ENCODE results near the gene DCAF11.
A peak's percentile ranks its signal among the peaks of the same experiment; 100 is the strongest.

DNA sequence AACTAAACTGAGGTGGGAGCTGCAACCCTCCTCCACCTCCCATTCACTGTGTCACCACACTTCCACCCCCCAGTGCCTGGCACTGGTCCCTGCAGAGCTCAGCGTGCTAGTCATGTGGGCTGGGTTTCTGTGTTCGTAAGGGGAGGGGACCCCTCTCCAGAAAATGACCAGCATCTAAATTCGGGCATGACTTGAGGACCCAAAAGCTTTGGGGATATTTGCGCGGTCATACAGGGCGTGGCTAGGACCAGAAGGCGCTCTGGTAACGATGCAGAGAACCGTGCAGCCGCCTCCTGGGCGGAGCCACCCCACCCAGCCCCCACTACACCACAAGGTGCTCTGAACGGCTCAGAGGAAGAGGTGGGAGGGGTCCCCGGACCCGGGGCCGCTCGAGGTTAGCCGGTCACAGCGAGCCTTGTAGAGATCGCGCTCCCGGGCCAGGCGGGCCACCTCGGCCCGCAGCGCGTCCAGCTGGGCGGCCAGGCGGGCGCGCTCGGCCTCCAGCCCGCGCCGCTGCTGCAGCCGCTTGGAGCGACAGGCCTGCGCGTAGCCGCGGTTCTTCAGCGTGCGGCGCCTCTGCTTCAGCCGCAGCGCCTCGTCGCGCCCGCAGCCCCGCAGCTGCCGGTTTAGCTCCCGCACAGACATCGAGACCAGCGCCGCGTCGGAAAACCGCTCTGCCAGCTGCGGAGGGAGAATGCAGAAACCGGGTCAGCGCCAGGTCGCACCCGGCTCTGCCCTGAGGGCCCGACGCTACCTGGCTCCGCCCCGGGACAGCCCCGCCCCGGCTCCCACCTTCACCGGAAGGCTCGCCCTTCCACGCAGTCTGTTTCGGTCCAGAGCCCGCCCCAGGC lies 33.5 kb upstream of the DCAF11 start:
- TF ChIP-seq, protein P1, sequence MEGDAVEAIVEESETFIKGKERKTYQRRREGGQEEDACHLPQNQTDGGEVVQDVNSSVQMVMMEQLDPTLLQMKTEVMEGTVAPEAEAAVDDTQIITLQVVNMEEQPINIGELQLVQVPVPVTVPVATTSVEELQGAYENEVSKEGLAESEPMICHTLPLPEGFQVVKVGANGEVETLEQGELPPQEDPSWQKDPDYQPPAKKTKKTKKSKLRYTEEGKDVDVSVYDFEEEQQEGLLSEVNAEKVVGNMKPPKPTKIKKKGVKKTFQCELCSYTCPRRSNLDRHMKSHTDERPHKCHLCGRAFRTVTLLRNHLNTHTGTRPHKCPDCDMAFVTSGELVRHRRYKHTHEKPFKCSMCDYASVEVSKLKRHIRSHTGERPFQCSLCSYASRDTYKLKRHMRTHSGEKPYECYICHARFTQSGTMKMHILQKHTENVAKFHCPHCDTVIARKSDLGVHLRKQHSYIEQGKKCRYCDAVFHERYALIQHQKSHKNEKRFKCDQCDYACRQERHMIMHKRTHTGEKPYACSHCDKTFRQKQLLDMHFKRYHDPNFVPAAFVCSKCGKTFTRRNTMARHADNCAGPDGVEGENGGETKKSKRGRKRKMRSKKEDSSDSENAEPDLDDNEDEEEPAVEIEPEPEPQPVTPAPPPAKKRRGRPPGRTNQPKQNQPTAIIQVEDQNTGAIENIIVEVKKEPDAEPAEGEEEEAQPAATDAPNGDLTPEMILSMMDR (IDR thresholded peaks at IDR 0.05; ENCODE audit: insufficient read depth, low read depth, low read length): no peak
- TF ChIP-seq EZH2 (IDR thresholded peaks at IDR 0.05; ENCODE audit: insufficient read depth, low read length): peak; percentile 65

Measured in astrocyte (in vitro differentiated cells and primary cell).